GM19238 (cell line): ENCODE results near the gene PTPRU.
"Not testable (repeated sequence)": the region's sequence is repeated elsewhere in the genome, so short reads cannot be mapped to it uniquely, and the experiment has no call there.

Source experiments
- DNase-seq: peaks from one replicate; pipeline ENCODE4 v3.0.0; 2011; ENCODE audit warnings: low spot score; ENCODE audit not compliant: insufficient read length

The PTPRU gene

DNA sequence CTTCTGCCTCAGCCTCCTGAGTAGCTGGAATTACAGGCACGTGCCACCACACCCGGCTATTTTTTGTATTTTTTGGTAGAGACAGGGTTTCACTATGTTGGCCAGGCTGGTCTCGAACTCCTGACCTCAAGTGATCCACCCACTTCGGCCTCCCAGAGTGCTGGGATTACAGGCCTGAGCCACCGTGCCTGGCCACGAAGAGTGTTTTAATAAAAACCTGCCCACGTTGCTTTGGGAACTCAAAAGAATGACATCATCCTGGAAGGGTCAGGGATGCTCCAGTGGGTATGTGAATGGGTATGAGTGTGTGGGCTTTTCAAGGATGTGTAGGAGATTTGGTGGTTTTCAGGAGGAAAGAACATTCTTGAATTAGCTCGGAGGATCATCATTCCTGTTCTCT is 78.4 kb downstream of the PTPRU start:
- DNase-seq: not testable (repeated sequence)

DNA sequence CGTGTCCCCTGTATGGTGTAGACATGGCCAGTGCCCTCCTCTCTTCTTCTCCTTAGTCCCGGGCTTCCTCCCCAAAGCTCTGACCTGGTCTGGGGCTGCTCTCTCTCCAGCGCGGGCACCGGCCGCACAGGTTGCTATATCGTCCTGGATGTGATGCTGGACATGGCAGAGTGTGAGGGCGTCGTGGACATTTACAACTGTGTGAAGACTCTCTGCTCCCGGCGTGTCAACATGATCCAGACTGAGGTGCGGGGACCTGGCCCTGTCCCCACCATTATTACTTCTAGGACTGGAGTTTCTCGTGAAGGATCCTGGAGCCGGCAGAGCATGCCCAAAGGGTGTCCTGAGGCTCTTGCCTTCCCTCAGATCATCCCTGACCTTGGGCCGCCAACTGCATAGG is 78.9 kb downstream of the PTPRU start:
- no peak for DNase-seq

GRCh38 chr1:29315876-29316275 is 79.6 kb downstream of the PTPRU start:
- DNase-seq: no peak

DNA sequence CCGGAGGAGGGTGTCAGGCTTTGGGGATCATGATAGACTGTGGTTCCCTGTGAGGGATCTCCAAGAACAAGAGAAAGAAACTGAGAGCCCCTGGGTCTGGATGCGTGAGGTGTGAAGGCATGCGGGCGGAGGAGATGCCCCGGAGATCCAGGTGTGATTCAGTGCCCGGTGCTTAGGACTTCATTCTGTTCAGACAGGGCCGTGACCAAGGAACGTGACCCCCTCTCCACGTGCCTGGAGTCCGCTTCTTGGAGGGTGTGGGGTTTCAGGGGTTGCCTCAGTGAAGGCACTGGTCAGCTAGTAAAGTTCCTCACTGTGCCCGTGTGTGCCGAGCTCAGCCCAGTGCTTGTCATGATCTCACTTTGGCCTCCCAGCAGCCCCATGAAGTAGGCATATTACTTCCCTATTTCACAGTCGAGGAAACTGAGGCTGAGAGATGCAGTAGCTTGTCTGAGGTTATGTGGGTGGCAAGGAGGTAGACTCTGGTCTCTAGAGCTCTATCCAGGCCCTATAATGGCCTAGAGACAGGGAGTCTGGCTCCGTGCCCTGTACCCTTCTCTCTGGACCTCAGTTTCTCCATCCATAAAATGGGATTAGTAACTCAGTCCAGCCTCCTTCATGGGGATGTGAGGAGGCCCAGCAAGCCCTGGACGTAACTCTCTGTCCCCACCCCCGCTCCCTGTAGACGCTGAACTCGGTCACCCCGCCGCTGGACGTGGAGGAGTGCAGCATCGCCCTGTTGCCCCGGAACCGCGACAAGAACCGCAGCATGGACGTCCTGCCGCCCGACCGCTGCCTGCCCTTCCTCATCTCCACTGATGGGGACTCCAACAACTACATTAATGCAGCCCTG is 81.0 kb downstream of the PTPRU start:
- DNase-seq: no peak

DNA sequence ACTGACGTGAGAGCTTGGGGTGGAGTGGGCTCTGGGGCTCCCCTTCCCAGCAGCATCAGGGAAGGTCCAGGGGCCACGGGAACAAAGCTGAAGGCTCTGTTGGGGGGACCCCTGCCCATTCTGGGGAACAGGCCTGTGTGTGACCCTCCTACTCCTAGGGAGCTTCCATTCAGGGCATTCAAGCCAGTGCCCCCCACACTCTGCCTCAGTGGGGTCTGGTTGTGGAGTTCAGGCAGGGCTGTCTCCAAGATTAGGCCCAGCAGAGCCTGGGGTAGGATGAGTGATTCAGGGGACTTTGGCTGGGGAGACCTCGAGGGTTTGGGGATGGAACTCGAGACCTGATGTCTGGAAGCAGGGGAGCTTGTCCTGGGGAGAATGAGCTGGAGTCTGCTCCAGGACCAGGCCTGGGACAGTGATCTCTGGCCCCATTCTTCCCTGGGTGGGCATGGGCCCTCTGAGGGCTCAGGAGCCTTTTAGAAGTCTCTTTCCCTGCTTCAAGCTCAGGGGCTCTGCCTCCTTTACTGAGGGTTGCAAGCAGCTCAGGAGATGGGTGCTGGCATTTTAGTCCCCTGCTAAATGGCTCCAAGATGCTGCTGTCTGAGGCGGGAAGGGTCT is 81.7 kb downstream of the PTPRU start:
- no peak for DNase-seq

- no peak for DNase-seq
Measured at GRCh38 chr1:29318724-29319123, 82.4 kb downstream of the PTPRU start.

- DNase-seq: no peak
Measured at GRCh38 chr1:29319300-29320110, 83.2 kb downstream of the PTPRU start.

- DNase-seq: no peak
Measured at GRCh38 chr1:29320156-29320940, 84.0 kb downstream of the PTPRU start.

DNA sequence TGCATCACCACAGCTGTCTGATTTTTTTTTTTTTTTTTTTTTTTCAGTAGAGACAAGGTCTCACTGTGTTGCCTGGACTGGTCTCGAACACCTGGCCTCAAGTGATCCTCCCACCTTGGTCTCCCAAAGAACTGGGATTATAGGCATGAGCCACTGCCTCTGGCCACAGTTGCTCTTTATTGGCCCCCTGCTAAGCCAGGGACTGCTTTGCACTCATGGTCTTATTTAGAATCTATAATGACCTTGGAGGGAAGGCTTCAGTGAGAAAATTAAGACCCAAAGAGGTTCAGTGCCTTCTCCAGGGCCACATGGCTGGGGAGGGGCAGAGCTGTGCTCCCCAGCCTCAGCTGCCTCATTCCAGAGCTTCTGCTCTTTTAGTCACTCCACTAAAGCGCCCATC is 84.9 kb downstream of the PTPRU start:
- DNase-seq: no peak

GRCh38 chr1:29322147-29322694 is 85.9 kb downstream of the PTPRU start:
- DNase-seq: no peak

- DNase-seq: no peak
Measured at GRCh38 chr1:29322861-29323585, 86.7 kb downstream of the PTPRU start.

- no peak for DNase-seq
Measured at GRCh38 chr1:29323636-29324035, 87.3 kb downstream of the PTPRU start.

DNA sequence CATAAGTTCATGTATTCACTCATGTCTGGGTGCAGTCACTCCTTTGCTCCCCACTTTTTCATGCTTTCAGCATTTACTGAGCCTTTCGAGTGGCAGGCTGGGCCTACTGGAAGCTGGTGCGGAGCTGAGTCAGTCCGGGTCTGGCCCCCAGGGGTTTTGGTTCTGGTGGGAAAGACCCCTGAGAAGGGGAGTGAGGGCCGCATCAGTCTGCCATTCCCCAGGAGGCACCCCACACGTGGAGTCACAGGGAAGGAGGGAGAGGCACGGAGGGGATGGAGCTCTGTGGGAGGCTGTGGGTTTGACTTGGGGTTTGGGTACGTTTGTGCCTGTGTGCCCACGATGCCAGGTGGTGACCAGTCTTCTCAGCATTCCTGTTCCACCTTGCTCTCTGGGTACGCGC is 87.9 kb downstream of the PTPRU start:
- DNase-seq: no peak

- DNase-seq: no peak
Measured at GRCh38 chr1:29324771-29325351, 88.5 kb downstream of the PTPRU start.

DNA sequence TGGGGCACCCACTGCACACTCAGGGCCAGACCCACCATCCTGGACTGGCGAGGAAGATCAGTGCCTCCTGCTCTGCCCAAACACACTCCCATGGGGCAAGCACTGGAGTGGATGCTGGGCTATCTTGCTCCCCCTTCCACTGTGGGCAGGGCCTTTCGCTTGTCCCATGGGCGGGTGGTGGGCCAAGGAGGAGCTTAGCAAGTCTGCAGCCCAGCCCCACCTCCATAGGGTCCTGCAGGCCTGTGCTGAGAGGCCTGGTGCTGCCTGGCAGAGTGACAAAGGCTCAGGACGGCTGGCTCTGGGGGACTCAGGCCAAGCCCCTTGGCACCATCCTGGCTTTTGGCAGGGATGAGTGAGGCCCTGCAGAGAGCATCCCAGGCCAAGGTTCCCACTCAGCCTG is 89.4 kb downstream of the PTPRU start:
- DNase-seq: no peak

- no peak for DNase-seq
Measured at GRCh38 chr1:29326123-29326522, 89.8 kb downstream of the PTPRU start.

- no peak for DNase-seq
Measured at GRCh38 chr1:29327223-29327935, 91.1 kb downstream of the PTPRU start.

DNA sequence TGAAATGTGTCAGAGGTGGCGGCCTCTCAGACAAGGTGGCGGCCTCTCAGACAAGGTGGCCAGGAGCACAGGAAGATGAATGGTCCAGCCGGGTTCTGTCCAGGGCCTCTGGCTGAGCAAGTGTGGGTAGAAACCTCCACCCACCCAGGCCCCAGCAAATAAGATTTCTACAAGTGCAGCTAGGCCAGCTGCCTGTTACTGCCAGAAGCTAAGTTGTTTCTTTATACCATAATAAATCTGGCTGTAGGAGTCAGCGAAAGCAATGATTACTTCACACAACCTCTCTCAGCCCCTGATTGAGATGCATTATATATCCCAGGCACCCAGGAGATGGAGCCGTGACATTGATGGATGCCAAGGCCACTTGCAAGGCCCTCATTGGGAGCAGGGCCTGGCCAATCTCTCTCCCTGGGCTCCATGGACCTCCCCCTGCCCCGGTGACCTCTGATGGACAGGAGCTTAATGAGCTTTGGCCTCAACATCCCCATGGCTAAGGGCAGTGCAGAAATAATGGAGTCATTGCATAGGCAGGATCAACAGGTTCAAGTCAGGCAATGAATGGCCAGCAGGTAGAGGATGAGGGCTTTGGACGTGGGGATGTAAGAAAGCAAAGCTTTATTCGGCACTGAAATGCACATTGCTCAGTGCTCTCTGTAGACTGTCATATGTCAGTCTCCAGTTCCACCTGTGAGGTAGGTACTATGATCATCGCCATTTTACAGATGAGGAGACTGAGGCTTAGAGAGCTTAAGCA is 92.9 kb downstream of the PTPRU start:
- no peak for DNase-seq

- no peak for DNase-seq
Measured at GRCh38 chr1:29330089-29330488, 93.8 kb downstream of the PTPRU start.
